NCI-H2107 (cell line): ENCODE measurements around the gene MARCHF2.

Experiments
- DNase-seq: peaks from one replicate; lab custom pipeline; 2025; lab: John Stamatoyannopoulos, UW

Gene MARCHF2

DNA sequence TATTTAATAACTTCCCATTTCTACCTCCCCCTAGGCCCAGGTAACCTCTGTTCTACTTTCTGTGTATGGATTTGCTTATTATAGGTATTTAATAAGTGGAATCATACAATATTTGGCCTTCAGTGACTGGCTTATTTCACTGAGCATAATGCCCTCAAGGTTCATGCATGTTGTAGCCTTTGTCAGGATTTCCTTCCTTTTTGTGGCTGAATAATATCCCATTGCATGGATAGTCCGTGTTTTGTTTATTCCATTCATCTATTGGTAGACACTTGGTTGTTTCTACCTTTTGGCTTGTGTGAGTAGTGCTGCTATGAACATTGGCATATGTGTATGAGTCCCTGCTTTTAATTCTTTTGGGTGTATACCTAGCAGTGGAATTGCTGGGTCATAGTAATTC lies 41.1 kb downstream of the MARCHF2 start:
- DNase-seq, result no peak

DNA sequence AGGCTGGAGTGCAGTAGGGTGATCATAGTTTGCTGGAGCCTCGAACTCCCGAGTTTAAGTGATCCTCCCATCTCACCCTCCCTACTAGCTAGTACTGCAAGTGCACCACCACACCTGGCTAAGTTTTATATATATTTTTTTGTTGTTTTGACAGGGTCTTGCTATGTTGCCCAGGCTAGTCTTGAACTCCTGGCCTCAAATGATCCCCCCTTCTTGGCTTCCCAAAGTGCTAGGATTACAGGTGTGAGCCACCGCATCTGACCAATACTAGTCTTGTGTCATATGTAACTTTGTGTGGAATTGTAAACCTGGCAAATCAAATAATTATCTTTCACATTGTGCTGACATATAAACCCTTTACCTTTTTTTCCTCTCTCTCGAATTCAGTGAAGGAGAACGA lies 41.9 kb downstream of the MARCHF2 start:
- DNase-seq, result no peak

DNA sequence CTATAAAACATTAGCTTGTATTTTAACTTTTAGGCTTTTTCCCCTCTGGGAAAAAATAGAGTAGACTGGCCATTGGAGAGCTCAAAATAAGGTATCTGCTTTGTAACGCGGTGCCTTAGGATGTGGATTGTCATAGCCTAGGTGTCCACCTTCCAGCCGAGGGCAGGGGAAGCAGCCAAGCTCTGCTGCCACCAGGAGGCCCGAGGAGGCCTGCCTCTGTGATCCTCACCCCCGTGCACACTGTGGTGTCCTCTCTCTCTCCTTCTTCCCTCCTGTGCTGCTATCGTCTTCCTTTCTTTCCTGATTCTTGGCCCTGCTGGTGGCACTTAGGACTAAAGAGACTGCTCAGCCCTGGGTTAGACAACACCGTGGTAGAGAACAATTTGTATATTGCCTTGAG lies 43.0 kb downstream of the MARCHF2 start:
- no peak for DNase-seq

DNA sequence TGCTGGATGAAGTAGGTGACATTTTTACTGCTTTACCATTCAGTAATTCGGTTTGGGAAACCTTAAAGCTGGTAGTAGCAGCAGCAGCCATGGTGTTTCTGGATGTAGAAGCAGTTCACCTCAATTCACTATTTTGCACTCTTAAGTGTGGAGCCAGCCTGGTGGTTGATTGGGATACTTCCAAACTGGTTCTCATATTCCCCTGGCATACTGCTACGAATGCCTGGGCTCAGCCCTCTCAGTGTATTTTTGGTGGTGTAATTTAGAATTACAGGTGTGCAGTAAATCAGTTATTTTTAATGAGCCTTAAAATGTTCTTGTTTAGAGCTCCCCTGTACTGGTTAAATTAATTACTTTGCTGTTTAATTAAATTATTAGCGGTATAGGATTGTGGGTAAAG lies 44.1 kb downstream of the MARCHF2 start:
- no peak for DNase-seq

DNA sequence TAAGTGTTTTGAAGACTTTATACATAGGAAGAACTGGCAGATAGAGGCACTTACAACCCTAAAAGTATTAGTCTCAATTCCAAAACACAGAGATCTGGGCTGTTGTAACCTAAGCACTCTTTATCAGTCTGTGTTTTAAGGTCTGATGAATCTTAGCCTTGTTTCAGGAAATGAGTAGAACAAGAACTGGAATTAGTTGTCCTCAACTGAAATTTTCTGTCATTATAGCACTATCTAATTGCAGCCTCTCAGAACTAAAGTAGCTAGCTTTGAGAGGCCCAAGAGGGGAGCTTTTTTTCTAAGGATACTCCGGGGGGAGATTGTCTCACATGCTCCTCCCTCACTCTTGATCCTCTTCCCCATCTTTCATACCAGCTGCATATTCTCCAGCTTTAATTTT lies 44.7 kb downstream of the MARCHF2 start:
- no peak for DNase-seq

DNA sequence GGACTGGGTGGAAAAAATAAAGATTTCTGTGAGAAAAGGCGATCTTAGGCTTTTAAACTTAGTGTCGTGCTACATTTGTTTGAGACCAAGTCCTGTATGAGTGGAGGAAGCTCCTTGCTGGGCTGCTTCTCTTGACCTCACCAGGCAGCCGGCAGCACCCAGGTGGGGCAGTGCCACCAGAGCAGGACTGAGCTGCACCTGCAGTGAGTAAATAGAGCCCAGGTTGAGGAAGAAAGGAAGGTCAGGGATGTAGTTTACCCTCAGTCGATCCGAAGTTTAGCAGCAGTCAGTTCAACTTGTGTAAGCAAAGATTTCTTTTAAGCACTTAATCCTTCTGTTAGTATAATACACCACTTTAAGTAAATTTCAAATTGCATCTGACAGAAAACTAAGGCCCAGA lies 45.3 kb downstream of the MARCHF2 start:
- no peak for DNase-seq

DNA sequence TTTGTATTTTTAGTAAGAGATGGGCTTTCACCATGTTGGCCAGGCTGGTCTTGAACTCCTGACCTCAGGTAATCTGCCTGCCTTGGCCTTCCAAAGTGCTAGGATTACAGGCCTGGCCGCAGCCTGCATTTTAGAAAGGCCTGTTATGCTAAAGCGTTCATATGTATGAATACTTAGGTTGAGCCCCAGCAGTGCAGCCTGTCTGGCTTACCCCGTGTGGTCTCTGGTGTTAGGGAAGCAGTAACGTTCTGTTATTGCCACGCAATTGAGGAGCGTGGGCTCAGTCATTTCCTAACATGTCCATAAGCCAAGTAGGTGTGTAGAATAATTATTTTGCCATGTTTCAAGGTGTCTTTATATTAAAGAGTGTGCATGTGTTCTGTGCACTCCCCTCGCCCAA lies 46.0 kb downstream of the MARCHF2 start:
- DNase-seq, result no peak

DNA sequence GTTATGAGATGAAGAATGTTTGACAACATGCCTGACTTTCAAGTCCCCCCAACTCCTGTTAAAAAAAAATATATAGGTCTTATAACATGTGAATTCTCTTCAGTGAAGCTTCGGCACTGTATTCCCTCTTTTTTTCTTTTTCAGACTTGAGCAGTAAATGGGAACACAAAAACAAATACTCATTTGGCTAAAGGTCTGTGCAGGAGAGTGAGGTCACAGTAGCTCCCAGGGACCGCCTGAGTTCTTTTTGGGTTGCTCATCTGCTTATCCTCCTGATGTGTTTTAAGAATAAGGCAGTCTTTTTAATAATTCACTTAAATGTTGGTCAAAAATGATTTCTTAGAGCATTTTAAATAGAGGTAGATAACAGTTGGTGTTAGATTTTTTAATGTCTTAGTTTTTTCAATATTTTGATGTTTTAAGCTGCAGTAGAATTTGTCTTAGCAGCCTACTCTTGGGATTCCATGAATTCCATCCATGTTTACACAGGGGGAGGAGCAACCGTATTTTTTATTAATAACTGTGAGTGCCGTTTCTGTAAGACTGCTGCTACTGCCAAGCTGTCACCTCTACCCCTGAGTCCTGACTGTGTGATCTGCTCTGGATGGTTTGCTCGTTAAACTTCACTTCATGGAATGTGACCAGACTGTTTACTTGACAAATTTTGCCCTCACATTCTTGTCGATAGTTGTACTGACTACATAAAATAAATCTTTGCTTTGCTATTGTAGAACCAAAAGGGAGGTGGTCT lies 46.6 kb downstream of the MARCHF2 start:
- DNase-seq, result no peak

DNA sequence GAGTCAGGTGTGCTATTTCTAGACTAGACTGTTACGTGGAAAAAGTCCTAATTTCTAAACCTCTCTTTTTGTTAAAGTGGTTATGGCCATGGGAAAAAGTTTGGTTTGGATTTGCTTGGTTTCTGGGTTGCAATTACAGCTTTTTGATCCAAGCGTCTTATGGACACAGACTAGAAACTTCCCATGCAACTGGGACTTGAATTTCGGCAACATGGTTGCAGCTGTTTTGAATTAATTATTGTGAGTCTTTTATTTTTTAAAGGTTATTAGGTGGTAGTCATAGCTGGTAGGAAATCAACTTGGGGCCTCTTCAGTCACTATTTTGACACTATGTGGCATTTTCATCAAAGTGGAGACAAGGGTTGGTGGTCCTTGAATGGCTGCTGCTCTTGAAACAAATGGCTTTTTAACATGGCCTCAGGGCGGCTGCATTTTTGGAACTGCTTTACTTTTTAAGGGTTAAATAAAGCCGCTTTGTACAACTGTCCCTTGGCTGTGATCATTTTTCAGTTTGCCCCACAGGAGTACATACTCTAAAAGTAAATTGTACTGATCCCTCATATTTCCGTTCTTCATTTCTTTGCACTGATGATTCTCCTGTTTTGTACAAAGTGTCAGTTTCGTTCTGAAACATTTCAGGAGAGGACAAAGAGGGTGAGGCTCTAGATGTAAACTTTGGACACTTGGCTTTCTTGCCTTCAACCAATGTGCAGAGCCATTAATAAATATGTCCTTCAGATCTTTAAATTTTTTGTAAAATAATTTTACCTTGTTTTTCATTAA lies 47.6 kb downstream of the MARCHF2 start:
- DNase-seq, result no peak

DNA sequence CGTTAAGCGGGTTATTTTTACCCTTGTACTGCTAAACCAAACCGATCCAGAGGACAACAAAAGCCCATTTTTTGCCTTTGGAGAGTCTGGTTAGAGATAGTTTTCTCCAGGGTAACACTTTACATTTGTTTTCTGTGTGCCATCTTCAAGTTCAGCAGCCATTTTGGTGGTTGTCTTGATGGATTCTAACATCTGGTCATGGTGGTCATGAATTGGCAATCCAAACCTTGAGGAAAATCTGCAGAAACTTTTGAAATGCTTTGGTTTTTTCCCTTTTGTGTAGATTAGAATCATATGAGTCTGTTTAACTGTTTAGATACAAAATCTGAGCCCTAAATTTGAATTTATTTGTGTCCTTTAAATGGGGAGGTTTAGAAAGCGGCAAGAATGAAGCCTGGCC lies 48.3 kb downstream of the MARCHF2 start:
- no peak for DNase-seq

DNA sequence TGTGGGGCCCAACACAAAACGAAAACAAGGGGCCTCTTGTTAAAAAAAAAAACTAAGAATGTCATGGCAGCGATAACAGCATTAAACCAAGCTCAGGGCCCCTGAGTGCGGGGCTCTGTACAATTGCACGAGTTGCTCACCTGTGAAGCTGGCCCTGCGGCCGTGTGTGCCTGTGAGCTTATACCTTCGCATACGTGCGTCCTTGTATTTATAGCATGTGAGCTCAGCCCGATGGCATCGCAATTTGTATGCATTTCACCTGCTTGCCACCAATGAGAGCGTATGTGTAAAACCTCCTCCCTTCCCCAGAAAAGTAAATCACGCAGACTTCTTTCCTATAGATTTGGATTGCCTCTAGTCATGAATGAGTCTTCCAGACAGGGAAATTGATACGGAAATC lies 48.8 kb downstream of the MARCHF2 start:
- no peak for DNase-seq

DNA sequence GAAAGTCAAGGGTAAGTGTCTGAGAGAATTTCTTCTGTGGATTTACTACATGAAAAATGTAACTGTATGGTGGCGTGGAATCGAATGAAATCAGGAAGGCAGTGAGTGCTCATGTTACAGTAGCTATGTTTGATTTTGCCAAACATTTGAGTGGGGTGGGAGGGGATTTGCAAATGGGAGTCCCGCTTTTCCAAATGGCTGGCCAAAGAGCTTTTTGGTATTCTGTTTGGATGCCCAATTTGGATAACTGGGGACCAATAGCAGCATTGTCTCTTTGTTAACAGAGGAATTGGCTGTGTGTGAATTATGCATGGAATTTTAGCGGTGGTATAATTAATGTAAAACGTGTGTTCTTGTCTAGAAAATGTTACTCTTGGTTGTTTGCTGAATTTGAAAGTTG lies 49.5 kb downstream of the MARCHF2 start:
- no peak for DNase-seq

DNA sequence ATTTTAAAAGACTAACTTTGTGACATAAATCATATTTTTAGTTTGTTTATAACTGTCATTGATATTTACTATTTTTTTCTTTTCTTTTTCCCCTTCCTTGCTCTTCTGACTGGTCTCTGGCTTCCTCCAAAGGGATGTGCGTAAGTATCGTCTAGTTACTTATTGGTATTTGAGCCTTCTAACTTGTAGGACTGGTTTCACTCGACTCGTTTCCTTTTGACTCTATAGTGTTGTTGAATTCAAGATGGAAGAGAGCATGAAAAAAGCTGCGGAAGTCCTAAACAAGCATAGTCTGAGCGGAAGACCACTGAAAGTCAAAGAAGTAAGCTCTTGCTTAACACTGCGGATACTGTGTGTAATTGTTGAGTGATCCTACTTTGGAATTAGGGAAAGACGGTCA lies 50.3 kb downstream of the MARCHF2 start:
- DNase-seq, result no peak

DNA sequence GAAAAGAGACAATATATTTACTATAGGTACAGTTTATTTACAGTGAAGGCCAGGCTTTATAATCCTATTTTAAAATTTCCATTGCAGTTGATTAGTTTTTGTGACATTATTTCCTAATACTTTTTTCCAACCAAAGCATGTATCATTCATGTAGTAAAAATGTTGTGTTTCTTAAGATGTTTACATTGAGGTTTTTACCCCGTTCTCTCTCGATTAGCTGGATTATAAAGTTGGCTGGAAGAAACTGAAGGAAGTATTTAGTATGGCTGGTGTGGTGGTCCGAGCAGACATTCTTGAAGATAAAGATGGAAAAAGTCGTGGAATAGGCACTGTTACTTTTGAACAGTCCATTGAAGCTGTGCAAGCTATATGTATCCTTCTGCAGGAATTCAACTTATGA lies 52.9 kb downstream of the MARCHF2 start:
- no peak for DNase-seq

DNA sequence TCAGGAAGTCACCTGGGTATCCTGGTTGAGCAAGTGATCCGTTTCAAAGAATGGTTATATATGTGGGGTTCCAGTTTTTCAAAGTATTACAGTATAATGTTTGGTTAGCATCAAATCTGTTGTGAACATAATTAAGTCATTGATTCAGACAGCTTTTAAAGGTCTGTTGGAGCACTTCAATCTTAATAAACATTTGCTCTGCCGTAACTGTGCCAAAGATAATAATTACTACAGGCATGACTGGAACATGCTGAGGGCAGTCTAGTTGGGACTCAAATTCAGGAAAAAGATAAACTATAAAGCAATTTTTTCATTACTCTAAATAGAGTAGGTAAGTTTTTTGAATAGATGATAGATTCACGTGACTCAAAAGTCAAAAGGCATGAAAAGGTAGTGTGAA lies 55.0 kb downstream of the MARCHF2 start:
- DNase-seq, result no peak

DNA sequence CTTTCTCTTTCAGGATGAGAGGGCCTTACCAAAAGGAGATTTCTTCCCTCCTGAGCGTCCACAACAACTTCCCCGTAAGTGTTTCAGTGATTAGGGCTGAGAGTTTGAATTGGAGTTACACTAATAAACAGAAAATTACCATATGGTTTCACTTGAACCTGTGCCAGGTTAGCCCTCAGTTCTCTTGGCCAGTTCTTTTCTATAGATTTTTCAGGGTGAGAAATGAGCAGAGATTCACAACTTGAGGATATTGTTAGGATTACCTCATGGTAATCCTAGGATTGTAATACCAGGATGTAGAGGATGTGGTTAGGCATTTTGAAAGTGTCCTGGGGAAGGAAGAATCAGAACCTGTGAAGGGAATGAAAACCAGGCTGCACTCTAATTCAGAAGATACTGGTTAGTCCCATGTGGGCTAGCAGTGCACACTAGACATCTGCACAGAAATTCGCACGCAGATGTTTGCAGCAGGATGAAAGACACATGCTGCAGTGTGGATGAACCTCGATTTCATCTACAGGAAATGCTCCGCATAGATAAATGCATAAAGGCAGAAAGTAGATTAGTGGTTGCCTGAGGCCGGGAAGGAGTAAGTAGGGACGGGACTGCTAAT lies 55.8 kb downstream of the MARCHF2 start:
- no peak for DNase-seq

DNA sequence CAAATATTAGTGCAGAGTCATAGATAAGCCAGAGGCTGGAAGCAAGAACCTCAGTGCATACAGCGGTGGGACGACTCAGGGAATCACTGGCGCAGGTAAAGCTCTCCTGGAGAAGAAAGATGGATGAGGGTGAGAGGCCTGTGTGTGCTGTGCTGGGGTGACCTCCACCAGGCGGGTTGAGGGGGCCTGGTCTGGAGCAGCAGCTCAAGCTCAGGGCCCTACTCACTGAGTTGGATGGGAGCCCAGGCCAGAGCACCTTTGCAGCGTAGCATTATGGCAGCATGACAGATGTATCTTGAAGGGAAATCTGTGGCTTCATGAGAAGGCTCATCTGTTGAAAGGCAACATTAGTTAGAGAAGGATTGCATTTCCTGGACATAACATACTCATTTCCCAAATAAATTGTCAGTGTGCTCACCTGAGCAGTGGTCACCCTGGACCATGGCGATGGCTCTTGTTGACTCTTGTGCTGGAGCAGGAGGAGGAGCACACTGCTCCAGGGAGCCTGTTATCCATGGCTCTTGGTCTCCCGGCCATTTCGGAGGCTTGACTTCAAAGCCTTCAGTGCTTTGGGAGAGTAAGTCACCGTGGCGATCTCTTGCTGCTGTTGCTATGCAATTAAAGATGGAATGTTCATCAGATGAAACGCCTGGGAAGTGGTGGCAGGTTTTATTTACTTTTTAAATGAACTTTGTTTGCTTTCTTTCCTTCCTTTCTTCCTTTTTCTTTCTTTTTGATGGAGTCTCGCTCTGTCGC lies 56.7 kb downstream of the MARCHF2 start:
- DNase-seq, result no peak

DNA sequence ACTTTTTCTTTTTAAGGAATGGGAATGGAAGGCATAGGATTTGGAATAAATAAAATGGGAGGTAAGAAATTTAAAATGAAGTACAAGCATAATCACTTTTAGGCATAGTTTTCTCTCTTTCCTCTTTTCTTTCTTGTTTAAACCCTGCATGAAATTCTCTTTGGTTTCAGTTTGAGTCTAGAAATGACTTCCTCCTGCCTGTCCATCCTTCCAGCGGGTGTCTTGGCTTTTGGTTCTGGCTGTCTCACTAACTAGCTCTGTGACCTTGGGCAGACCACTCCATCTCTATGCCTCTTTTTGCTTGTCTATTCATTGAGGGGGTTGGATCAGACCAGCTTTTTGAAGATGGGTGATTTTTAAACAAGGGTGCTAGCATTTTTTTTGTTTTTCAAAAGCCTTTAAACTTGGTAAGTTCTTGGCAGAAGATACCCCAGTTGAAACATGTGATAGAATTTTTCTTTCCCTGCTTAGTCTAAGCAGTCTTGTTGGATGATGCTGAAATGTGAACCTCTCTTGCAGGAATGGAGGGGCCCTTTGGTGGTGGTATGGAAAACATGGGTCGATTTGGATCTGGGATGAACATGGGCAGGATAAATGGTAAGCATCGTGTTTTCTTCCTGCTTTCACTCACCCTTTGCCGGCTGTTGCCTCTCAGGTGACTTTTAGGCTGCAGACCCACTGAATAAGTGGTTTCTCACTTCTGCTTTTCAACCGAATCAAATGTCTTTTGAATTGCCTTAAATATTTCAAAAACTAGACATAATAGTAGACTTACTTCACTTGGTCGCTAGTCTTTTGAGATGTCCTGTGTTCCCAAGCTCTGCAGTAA lies 60.8 kb downstream of the MARCHF2 start:
- no peak for DNase-seq

DNA sequence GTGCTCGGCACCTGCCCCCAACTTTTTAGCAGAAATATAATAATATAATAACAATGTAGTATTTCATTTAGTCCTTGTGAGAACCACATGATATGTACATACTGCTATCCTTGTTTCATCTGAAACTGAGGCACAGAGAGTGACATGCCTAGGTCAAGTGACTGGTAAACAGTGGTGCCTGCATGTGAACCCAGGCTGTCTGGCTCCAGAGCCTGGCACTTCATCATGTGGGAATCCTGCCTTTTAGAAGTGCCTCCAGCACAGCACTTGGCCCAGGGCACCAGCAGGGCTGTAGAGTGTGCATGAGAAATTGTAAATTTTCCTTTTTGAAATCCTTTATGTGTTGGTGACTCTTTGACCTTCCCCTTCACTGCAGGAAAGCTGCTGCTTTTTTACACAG lies 61.9 kb downstream of the MARCHF2 start:
- no peak for DNase-seq

DNA sequence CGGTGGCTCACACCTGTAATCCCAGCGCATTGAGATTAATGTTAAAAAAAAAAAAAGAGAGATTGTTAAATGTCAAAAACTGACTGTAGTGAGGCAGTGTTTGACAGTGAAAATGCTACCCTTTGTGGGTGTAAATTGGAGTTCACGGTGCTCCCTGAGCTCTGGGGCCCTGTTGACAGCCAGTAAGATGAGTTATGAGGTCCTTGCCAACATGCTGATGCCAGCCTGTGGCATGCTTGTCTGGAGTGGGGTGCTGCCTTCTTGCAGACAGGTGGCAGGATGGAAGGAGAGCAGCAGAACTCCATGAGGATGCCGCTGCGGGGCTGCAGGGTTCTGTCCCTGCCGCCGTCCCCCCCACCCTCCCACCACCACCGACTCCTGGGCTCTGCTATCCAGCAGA lies 63.4 kb downstream of the MARCHF2 start:
- DNase-seq, result no peak

DNA sequence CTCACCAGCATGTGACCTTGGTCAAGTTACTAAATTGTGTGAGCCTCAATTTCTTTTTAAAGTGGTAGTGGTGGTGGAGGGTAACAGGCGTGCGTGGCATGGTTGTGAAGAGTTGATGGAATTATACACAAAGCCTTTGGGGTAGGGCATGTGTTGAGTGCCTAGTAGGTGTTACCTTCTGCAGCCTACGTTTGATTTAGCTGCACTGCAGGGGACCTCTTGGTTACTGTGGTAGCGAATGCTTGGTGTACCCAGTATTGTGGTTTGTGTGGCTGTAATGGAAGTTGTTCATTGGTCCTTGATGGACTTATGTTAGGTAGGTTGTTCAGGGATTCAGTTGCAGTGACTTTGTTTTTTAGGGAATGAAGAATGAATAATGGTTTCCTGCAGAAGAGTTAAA lies 64.8 kb downstream of the MARCHF2 start:
- DNase-seq, result no peak

DNA sequence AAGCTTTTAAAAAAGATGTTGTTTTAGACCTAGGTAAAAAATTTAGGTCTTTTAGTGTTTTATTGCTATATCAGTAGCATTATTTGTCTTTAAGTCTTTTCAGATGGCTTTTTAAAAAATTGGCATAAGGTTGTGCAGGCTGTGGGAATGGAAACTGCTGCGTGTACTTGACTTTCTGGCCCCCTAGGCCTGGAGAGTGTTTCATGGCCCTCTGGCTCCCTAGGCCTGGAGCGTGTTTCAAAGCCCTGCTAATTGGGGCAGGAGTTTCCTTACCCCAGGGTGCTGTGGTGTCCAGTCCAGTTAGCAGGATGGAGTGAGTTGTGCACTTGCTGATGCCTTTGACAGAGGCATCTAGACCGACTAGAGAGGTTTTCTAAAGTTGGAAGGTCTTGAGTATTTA lies 65.5 kb downstream of the MARCHF2 start:
- DNase-seq, result no peak
